Smooth muscle cell (in vitro differentiated cells): ENCODE measurements around the gene LAMC3. TPM values are rescaled to one million over a fixed set of nuclear protein-coding genes. Genes with fewer than 3 reads are reported as not detected.

ENCODE experiments used
- DNase-seq: peaks from one replicate; lab custom pipeline; 2025; ENCODE audit not compliant: unreplicated experiment; lab: John Stamatoyannopoulos, UW
- H2AFZ ChIP-seq: fragments of 200-600 bp; sonication (generic); 2 replicates; pipeline ENCODE4 v1.6.0; 2016; ENCODE audit warnings: antibody characterized with exemption, low read depth, mild to moderate bottlenecking
- H3F3A ChIP-seq: fragments of 200-600 bp; sonication (generic); 2 replicates; pipeline ENCODE4 v1.6.0; 2017; ENCODE audit warnings: antibody characterized with exemption, low read depth
- H3K27ac ChIP-seq: fragments of 200-600 bp; sonication (generic); 2 replicates; pipeline ENCODE4 v1.5.1; 2016; ENCODE audit warnings: low read depth, mild to moderate bottlenecking
- H3K27me3 ChIP-seq: fragments of 200-600 bp; sonication (generic); 2 replicates; pipeline ENCODE4 v1.6.1; 2016; ENCODE audit warnings: low read depth, mild to moderate bottlenecking
- H3K36me3 ChIP-seq: fragments of 200-600 bp; sonication (generic); 2 replicates; pipeline ENCODE4 v1.5.1; 2016; ENCODE audit warnings: low read depth
- H3K4me1 ChIP-seq: fragments of 200-600 bp; sonication (generic); 2 replicates; pipeline ENCODE4 v1.5.1; 2016; ENCODE audit warnings: low read depth
- H3K4me2 ChIP-seq: fragments of 200-600 bp; sonication (generic); 2 replicates; pipeline ENCODE4 v1.6.0; 2016; ENCODE audit warnings: mild to moderate bottlenecking
- H3K4me3 ChIP-seq: fragments of 200-600 bp; sonication (generic); 2 replicates; pipeline ENCODE4 v1.5.1; 2016; ENCODE audit warnings: mild to moderate bottlenecking
- H3K79me2 ChIP-seq: fragments of 200-600 bp; sonication (generic); 2 replicates; pipeline ENCODE4 v1.6.0; 2016; ENCODE audit warnings: low read depth, mild to moderate bottlenecking
- H3K9ac ChIP-seq: fragments of 200-600 bp; sonication (generic); 2 replicates; pipeline ENCODE4 v1.6.0; 2016; ENCODE audit warnings: low read depth
- H3K9me3 ChIP-seq: fragments of 200-600 bp; sonication (generic); replicated peaks from 2 replicates; pipeline ENCODE4 v1.5.1; 2016; ENCODE audit warnings: low read depth
- H4K20me1 ChIP-seq: fragments of 200-600 bp; sonication (generic); 2 replicates; pipeline ENCODE4 v1.6.0; 2016; ENCODE audit warnings: low read depth
- CTCF ChIP-seq: fragments of 200-600 bp; sonication (generic); IDR thresholded peaks from 2 replicates; pipeline ENCODE4 v1.5.1; 2017; ENCODE audit warnings: borderline replicate concordance, mild to moderate bottlenecking, antibody characterized with exemption; ENCODE audit not compliant: insufficient read depth, poor library complexity, severe bottlenecking
- WGBS: methylation state at CpG from one replicate; pipeline ENCODE4 v1.1.7; 2016; ENCODE audit warnings: low lambda C conversion rate; 5-methylcytosine and 5-hydroxymethylcytosine counted together
- polyA plus RNA-seq: library from polyadenylated mRNA; unstranded; fragments of >200 nt; fragmentation: Nextera tagmentation; extraction: Ambion mirVana; gene quantifications from 2 replicates; pipeline ENCODE4 v1.2.1, GENCODE V29; 2016
- total RNA-seq: library from RNA; depleted of rRNA; stranded (reverse); fragments of >200 nt; gene quantifications from 2 replicates; pipeline ENCODE4 v1.2.3, GENCODE V29; 2014

The LAMC3 gene
- total and polyA plus RNA-seq, 2 experiments from 2014 or later, result 21.3 to 72.0 TPM

- no peak for TF ChIP-seq CTCF
- no peak for DNase-seq
- no peak overlapping the region for H3K27ac ChIP-seq
- H3K9me3 ChIP-seq, result no peaks in the 10 kb centered on the region
- H3F3A ChIP-seq, result peaks cover 9% of the 10 kb centered on the region
- H3K36me3 ChIP-seq, result no peaks in the 10 kb centered on the region
- H3K4me3 ChIP-seq, result no peak overlapping the region
- no peaks in the 10 kb centered on the region for H4K20me1 ChIP-seq
- H3K9ac ChIP-seq, result no peak overlapping the region
- no peak overlapping the region for H3K4me2 ChIP-seq
- H2AFZ ChIP-seq, result no peak overlapping the region
- 99% methylated on average over 8 of the region's 8 CpGs for WGBS
- H3K27me3 ChIP-seq, result no peaks in the 10 kb centered on the region
- peaks cover 12% of the 10 kb centered on the region for H3K4me1 ChIP-seq
- peaks cover 4% of the 10 kb centered on the region for H3K79me2 ChIP-seq
Observed at GRCh38 chr9:131015112-131015511, 6.1 kb downstream of the LAMC3 start.

GRCh38 chr9:131015876-131016397 is 7.0 kb downstream of the LAMC3 start:
- 95% methylated on average over 6 of the region's 6 CpGs for WGBS
- H4K20me1 ChIP-seq, result no peaks in the 10 kb centered on the region
- H3F3A ChIP-seq, result peaks cover 9% of the 10 kb centered on the region
- H3K36me3 ChIP-seq, result no peaks in the 10 kb centered on the region
- no peak overlapping the region for H2AFZ ChIP-seq
- no peaks in the 10 kb centered on the region for H3K27me3 ChIP-seq
- no peak overlapping the region for H3K4me3 ChIP-seq
- H3K9ac ChIP-seq, result no peak overlapping the region
- H3K27ac ChIP-seq, result no peak overlapping the region
- no peak for TF ChIP-seq CTCF
- H3K79me2 ChIP-seq, result no peaks in the 10 kb centered on the region
- peaks cover 9% of the 10 kb centered on the region for H3K4me1 ChIP-seq
- no peaks in the 10 kb centered on the region for H3K9me3 ChIP-seq
- no peak overlapping the region for H3K4me2 ChIP-seq
- no peak for DNase-seq

GRCh38 chr9:131017067-131017466 is 8.1 kb downstream of the LAMC3 start:
- no peaks in the 10 kb centered on the region for H4K20me1 ChIP-seq
- DNase-seq, result no peak
- H3K79me2 ChIP-seq, result peaks cover 7% of the 10 kb centered on the region
- WGBS, result 72% methylated on average over 21 of the region's 21 CpGs
- H3K9ac ChIP-seq, result no peak overlapping the region
- H3K4me1 ChIP-seq, result peaks cover 6% of the 10 kb centered on the region
- no peaks in the 10 kb centered on the region for H3K27me3 ChIP-seq
- H2AFZ ChIP-seq, result no peak overlapping the region
- TF ChIP-seq CTCF, result no peak
- no peak overlapping the region for H3K4me3 ChIP-seq
- no peak overlapping the region for H3K4me2 ChIP-seq
- no peaks in the 10 kb centered on the region for H3K9me3 ChIP-seq
- H3K27ac ChIP-seq, result no peak overlapping the region
- H3K36me3 ChIP-seq, result no peaks in the 10 kb centered on the region
- peaks cover 9% of the 10 kb centered on the region for H3F3A ChIP-seq

GRCh38 chr9:131018621-131019020 is 9.6 kb downstream of the LAMC3 start:
- Histone ChIP-seq H3K4me2 (no peak overlapping the region), H3K36me3 (no peaks in the 10 kb centered on the region), H3K9me3 (no peaks in the 10 kb centered on the region), H3F3A (peaks cover under 1% of the 10 kb centered on the region), H3K4me1 (no peaks in the 10 kb centered on the region), H3K27ac (no peak overlapping the region), H4K20me1 (no peaks in the 10 kb centered on the region), H2AFZ (no peak overlapping the region), H3K9ac (no peak overlapping the region), H3K4me3 (no peak overlapping the region), H3K79me2 (peaks cover 22% of the 10 kb centered on the region), H3K27me3 (no peaks in the 10 kb centered on the region)
- no peak for DNase-seq
- TF ChIP-seq CTCF, result no peak
- WGBS, result 97% methylated on average over 6 of the region's 6 CpGs
